ENCODE results near the gene TBC1D14. TPM values are rescaled to one million over a fixed set of nuclear protein-coding genes. Genes with fewer than 3 reads are reported as not detected.

TBC1D14 gene
- polyA plus RNA-seq, 1 of the 3 experiments (the other 2 are of a cell fraction) = 39.5 TPM

GRCh38 chr4:6972375-6972650 is 62.7 kb downstream of the TBC1D14 start:
- H2AFZ ChIP-seq (ENCODE audit: low read depth) = no peak overlapping the region
- H3K36me3 ChIP-seq (replicated peaks in 1 of 2; ENCODE audit: control insufficient read depth in 1 of 2, insufficient read depth in 2 of 2, low read length in 1 of 2) = peaks cover 0 to 3% of the 10 kb centered on the region in 2 experiments
- 99% methylated on average over 8 of the region's 8 CpGs for WGBS (ENCODE audit: low lambda C conversion rate)
- H3K9me2 ChIP-seq = no peaks in the 10 kb centered on the region
- no peak overlapping the region for H3K27ac ChIP-seq (ENCODE audit: low read depth in 2 of 2, low read length in 1 of 2)
- no peaks in the 10 kb centered on the region for H3K27me3 ChIP-seq (ENCODE audit: insufficient read depth)
- H3K79me2 ChIP-seq (ENCODE audit: insufficient read depth) = no peaks in the 10 kb centered on the region
- H3K9ac ChIP-seq = no peak overlapping the region
- H3K4me3 ChIP-seq (ENCODE audit: low read depth in 2 of 2, low read length in 1 of 2) = no peak overlapping the region
- CTCF ChIA-PET = interaction anchor here (3.0 to 3.4 kb wide), 2 partner anchors 70 to 99 kb away, joined by 20 to 33 read pairs; partner anchors contain the start of gene TADA2B
- no peaks in the 10 kb centered on the region for H3K9me3 ChIP-seq
- H4K20me1 ChIP-seq (ENCODE audit: insufficient read depth) = no peaks in the 10 kb centered on the region
- H3K4me2 ChIP-seq = no peak overlapping the region
- DNase-seq = no peak
- H3F3A ChIP-seq (replicated peaks; ENCODE audit: insufficient read depth) = no peaks in the 10 kb centered on the region
- POLR2A ChIA-PET = no interaction called here
- no peak for TF ChIP-seq TAF1 (IDR thresholded peaks at IDR 0.05; ENCODE audit: borderline replicate concordance, low read depth, low read length)
- TF ChIP-seq RXRA (IDR thresholded peaks at IDR 0.05; ENCODE audit: borderline replicate concordance, low read depth) = no peak
- TF ChIP-seq MEF2A (IDR thresholded peaks at IDR 0.05; ENCODE audit: borderline replicate concordance, low read depth) = no peak
- TF ChIP-seq YY1 (IDR thresholded peaks at IDR 0.05; ENCODE audit: low read depth) = no peak
- no peak for TF ChIP-seq FOSL2 (IDR thresholded peaks at IDR 0.05; ENCODE audit: borderline replicate concordance, low read depth)
- H3K4me1 ChIP-seq (ENCODE audit: control insufficient read depth in 1 of 2, insufficient read depth in 2 of 2, low read depth in 1 of 2, low read length in 1 of 2) = no peaks in the 10 kb centered on the region; a peak in 1 of 4 replicates

- H3K27ac ChIP-seq (ENCODE audit: low read depth in 2 of 2, low read length in 1 of 2) = no peak overlapping the region
- POLR2A ChIA-PET = no interaction called here
- H3K36me3 ChIP-seq (replicated peaks in 1 of 2; ENCODE audit: control insufficient read depth in 1 of 2, insufficient read depth in 2 of 2, low read length in 1 of 2) = peaks cover 0 to 3% of the 10 kb centered on the region in 2 experiments
- no peaks in the 10 kb centered on the region for H3K9me3 ChIP-seq
- no peak overlapping the region for H2AFZ ChIP-seq (ENCODE audit: low read depth)
- H3K9me2 ChIP-seq = no peaks in the 10 kb centered on the region
- H3K9ac ChIP-seq = no peak overlapping the region
- H3K4me1 ChIP-seq (ENCODE audit: control insufficient read depth in 1 of 2, insufficient read depth in 2 of 2, low read depth in 1 of 2, low read length in 1 of 2) = no peaks in the 10 kb centered on the region; a peak in 1 of 4 replicates
- no peaks in the 10 kb centered on the region for H3K27me3 ChIP-seq (ENCODE audit: insufficient read depth)
- H4K20me1 ChIP-seq (ENCODE audit: insufficient read depth) = no peaks in the 10 kb centered on the region
- no peaks in the 10 kb centered on the region for H3F3A ChIP-seq (replicated peaks; ENCODE audit: insufficient read depth)
- 96% methylated on average over 9 of the region's 9 CpGs for WGBS (ENCODE audit: low lambda C conversion rate)
- H3K4me3 ChIP-seq (ENCODE audit: low read depth in 2 of 2, low read length in 1 of 2) = no peak overlapping the region
- H3K4me2 ChIP-seq = no peak overlapping the region
- DNase-seq = no peak
- H3K79me2 ChIP-seq (ENCODE audit: insufficient read depth) = no peaks in the 10 kb centered on the region
- no peak for TF ChIP-seq GABPA (IDR thresholded peaks at IDR 0.05; ENCODE audit: low read depth)
- TF ChIP-seq CHD2 (IDR thresholded peaks at IDR 0.05; ENCODE audit: low read length, partially characterized antibody) = no peak
- no peak for TF ChIP-seq RFX5 (IDR thresholded peaks at IDR 0.05; ENCODE audit: low read length)
- no peak for TF ChIP-seq ELF1 (IDR thresholded peaks at IDR 0.05)
- no peak for TF ChIP-seq TEAD4 (IDR thresholded peaks at IDR 0.05; ENCODE audit: borderline replicate concordance, insufficient read depth)
- no peak for TF ChIP-seq NFIC (IDR thresholded peaks at IDR 0.05; ENCODE audit: borderline replicate concordance)
- no peak for TF ChIP-seq USF2 (IDR thresholded peaks at IDR 0.05; ENCODE audit: borderline replicate concordance, low read depth, low read length)
- TF ChIP-seq RAD21 (IDR thresholded peaks at IDR 0.05; ENCODE audit: low read length) = no peak
- TF ChIP-seq CTCF (IDR thresholded peaks at IDR 0.05) = no peak
- TF ChIP-seq YY1 (IDR thresholded peaks at IDR 0.05; ENCODE audit: low read depth) = no peak
- no peak for TF ChIP-seq FOXJ3 (CRISPR knock-in tag; IDR thresholded peaks at IDR 0.05)
- no peak for TF ChIP-seq NRF1 (IDR thresholded peaks at IDR 0.05; ENCODE audit: low read depth, low read length)
- TF ChIP-seq MEF2A (IDR thresholded peaks at IDR 0.05; ENCODE audit: borderline replicate concordance, low read depth) = no peak
- no peak for TF ChIP-seq SMC3 (IDR thresholded peaks at IDR 0.05; ENCODE audit: low read depth, low read length)
- TF ChIP-seq REST (IDR thresholded peaks at IDR 0.05; ENCODE audit: low read depth, low read length) = no peak
- TF ChIP-seq RXRA (IDR thresholded peaks at IDR 0.05; ENCODE audit: borderline replicate concordance, low read depth) = no peak
- no peak for TF ChIP-seq FOSL2 (IDR thresholded peaks at IDR 0.05; ENCODE audit: borderline replicate concordance, low read depth)
- TF ChIP-seq TCF12 (IDR thresholded peaks at IDR 0.05) = no peak
- TF ChIP-seq FOXM1 (IDR thresholded peaks at IDR 0.05; ENCODE audit: low read depth) = no peak
- TF ChIP-seq ZBTB33 (IDR thresholded peaks at IDR 0.05; ENCODE audit: borderline replicate concordance, low read depth) = no peak
- CTCF ChIA-PET = interaction anchor here (1.2 to 3.4 kb wide), 11 partner anchors 11 to 253 kb away, joined by 3 to 33 read pairs (median 20); partner anchors contain the start of genes GRPEL1 and TADA2B
These were observed 63.3 kb downstream of the TBC1D14 start for GRCh38 chr4:6972911-6973310.
